HEK293 (cell line): ENCODE measurements around the gene EHD1.

Source experiments
- BCL11A ChIP-seq: fragments of 450-650 bp; formaldehyde crosslinking; IDR thresholded peaks from 2 replicates; pipeline ENCODE4 v1.5.1; 2016; ENCODE audit warnings: low read depth, missing biosample characterization, missing genetic modification characterization
- KLF1 ChIP-seq: fragments of 450-650 bp; formaldehyde crosslinking; IDR thresholded peaks from 2 replicates; pipeline ENCODE4 v1.5.1; 2016; ENCODE audit warnings: missing biosample characterization, missing genetic modification characterization
- ZFP41 ChIP-seq: fragments of 450-650 bp; formaldehyde crosslinking; IDR thresholded peaks from 2 replicates; pipeline ENCODE4 v1.5.1; 2016; ENCODE audit warnings: missing biosample characterization, missing genetic modification characterization, borderline replicate concordance
- ZIC2 ChIP-seq: fragments of 450-650 bp; formaldehyde crosslinking; IDR thresholded peaks from 2 replicates; pipeline ENCODE4 v1.5.1; 2016; ENCODE audit warnings: missing biosample characterization, missing genetic modification characterization
- ZNF155 ChIP-seq: fragments of 450-650 bp; formaldehyde crosslinking; IDR thresholded peaks from 2 replicates; pipeline ENCODE4 v1.5.1; 2016; ENCODE audit warnings: missing biosample characterization, missing genetic modification characterization
- ZNF174 ChIP-seq: fragments of 450-650 bp; formaldehyde crosslinking; IDR thresholded peaks from 2 replicates; pipeline ENCODE4 v1.5.0; 2017; ENCODE audit warnings: missing biosample characterization, mild to moderate bottlenecking, missing genetic modification characterization
- ZNF423 ChIP-seq: fragments of 450-650 bp; formaldehyde crosslinking; IDR thresholded peaks from 2 replicates; pipeline ENCODE4 v1.5.1; 2016; ENCODE audit warnings: missing biosample characterization, missing genetic modification characterization
- ZNF777 ChIP-seq: fragments of 450-650 bp; formaldehyde crosslinking; IDR thresholded peaks from 2 replicates; pipeline ENCODE4 v1.5.1; 2017; ENCODE audit warnings: missing biosample characterization, missing genetic modification characterization, borderline replicate concordance
- TF ChIP-seq, protein P1 (sequence below): fragments of 450-650 bp; formaldehyde crosslinking; IDR thresholded peaks from 2 replicates; pipeline ENCODE4 v1.5.1; 2016; ENCODE audit warnings: missing biosample characterization, missing genetic modification characterization
- TF ChIP-seq, protein P2 (sequence below): fragments of 450-650 bp; formaldehyde crosslinking; IDR thresholded peaks from 2 replicates; pipeline ENCODE4 v1.5.1; 2017; ENCODE audit warnings: missing biosample characterization, missing genetic modification characterization
- TF ChIP-seq, protein P3 (sequence below): fragments of 450-650 bp; formaldehyde crosslinking; IDR thresholded peaks from 2 replicates; pipeline ENCODE4 v1.5.1; 2016; ENCODE audit warnings: missing biosample characterization, missing genetic modification characterization
- TF ChIP-seq, protein P4 (sequence below): fragments of 450-650 bp; formaldehyde crosslinking; IDR thresholded peaks from 2 replicates; pipeline ENCODE4 v1.5.1; 2016; ENCODE audit warnings: missing biosample characterization, missing genetic modification characterization

DNA sequence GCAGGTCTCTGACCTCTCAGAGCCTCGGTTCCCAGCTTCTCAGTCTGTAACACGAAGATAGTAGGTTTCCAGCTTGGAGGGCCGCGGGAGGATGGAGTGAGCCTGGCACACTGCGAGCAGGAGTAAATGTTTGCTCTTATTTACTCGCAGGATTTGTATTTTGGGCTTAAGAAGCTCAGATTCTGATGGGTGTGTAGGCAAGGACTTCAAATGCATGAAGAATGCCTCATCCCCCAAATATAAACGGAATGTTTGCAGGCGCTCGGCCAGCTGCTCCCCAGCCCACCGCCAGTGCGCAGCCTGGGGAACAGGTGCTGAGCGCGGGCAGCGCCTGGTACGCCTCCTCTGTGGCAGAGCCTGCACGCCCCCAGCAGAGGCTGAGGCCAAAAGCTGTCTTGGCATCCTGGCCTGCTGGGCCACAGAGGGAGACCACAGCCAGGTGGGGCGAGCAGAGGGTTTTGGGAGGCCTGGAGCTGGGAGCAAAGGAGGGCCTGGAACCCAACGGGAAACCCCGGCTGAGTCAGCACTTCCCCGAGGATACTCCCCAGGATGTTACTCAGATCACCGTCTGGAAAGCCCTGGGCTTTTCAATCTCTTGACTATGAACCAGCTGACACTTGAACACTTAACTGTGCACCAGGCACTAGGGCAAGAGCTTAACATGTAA lies 9.4 kb downstream of the EHD1 start:
- peak; percentile 67 for TF ChIP-seq ZIC2 (tag by site-specific recombination)
- no peak for TF ChIP-seq ZNF777 (tag by site-specific recombination)
- TF ChIP-seq BCL11A = no peak
- TF ChIP-seq, protein P1, sequence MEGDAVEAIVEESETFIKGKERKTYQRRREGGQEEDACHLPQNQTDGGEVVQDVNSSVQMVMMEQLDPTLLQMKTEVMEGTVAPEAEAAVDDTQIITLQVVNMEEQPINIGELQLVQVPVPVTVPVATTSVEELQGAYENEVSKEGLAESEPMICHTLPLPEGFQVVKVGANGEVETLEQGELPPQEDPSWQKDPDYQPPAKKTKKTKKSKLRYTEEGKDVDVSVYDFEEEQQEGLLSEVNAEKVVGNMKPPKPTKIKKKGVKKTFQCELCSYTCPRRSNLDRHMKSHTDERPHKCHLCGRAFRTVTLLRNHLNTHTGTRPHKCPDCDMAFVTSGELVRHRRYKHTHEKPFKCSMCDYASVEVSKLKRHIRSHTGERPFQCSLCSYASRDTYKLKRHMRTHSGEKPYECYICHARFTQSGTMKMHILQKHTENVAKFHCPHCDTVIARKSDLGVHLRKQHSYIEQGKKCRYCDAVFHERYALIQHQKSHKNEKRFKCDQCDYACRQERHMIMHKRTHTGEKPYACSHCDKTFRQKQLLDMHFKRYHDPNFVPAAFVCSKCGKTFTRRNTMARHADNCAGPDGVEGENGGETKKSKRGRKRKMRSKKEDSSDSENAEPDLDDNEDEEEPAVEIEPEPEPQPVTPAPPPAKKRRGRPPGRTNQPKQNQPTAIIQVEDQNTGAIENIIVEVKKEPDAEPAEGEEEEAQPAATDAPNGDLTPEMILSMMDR (tag by site-specific recombination) = no peak
- TF ChIP-seq ZFP41 (tag by site-specific recombination) = no peak
- no peak for TF ChIP-seq ZNF423
- TF ChIP-seq, protein P2, sequence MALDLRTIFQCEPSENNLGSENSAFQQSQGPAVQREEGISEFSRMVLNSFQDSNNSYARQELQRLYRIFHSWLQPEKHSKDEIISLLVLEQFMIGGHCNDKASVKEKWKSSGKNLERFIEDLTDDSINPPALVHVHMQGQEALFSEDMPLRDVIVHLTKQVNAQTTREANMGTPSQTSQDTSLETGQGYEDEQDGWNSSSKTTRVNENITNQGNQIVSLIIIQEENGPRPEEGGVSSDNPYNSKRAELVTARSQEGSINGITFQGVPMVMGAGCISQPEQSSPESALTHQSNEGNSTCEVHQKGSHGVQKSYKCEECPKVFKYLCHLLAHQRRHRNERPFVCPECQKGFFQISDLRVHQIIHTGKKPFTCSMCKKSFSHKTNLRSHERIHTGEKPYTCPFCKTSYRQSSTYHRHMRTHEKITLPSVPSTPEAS (tag by site-specific recombination) = no peak
- no peak for TF ChIP-seq KLF1
- TF ChIP-seq ZNF174 (tag by site-specific recombination) = no peak
- no peak for TF ChIP-seq ZNF155 (tag by site-specific recombination)
- TF ChIP-seq, protein P3, sequence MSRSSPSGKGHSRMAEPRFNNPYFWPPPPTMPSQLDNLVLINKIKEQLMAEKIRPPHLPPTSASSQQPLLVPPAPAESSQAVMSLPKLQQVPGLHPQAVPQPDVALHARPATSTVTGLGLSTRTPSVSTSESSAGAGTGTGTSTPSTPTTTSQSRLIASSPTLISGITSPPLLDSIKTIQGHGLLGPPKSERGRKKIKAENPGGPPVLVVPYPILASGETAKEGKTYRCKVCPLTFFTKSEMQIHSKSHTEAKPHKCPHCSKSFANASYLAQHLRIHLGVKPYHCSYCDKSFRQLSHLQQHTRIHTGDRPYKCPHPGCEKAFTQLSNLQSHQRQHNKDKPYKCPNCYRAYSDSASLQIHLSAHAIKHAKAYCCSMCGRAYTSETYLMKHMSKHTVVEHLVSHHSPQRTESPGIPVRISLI = no peak
- TF ChIP-seq, protein P4, sequence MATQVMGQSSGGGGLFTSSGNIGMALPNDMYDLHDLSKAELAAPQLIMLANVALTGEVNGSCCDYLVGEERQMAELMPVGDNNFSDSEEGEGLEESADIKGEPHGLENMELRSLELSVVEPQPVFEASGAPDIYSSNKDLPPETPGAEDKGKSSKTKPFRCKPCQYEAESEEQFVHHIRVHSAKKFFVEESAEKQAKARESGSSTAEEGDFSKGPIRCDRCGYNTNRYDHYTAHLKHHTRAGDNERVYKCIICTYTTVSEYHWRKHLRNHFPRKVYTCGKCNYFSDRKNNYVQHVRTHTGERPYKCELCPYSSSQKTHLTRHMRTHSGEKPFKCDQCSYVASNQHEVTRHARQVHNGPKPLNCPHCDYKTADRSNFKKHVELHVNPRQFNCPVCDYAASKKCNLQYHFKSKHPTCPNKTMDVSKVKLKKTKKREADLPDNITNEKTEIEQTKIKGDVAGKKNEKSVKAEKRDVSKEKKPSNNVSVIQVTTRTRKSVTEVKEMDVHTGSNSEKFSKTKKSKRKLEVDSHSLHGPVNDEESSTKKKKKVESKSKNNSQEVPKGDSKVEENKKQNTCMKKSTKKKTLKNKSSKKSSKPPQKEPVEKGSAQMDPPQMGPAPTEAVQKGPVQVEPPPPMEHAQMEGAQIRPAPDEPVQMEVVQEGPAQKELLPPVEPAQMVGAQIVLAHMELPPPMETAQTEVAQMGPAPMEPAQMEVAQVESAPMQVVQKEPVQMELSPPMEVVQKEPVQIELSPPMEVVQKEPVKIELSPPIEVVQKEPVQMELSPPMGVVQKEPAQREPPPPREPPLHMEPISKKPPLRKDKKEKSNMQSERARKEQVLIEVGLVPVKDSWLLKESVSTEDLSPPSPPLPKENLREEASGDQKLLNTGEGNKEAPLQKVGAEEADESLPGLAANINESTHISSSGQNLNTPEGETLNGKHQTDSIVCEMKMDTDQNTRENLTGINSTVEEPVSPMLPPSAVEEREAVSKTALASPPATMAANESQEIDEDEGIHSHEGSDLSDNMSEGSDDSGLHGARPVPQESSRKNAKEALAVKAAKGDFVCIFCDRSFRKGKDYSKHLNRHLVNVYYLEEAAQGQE = no peak
